ENCODE results near the gene ORM2.

ORM2 gene

GRCh38 chr9:114376586-114377445, 47.1 kb downstream of the ORM2 start:
- H3K4me3 Mint-ChIP-seq: no peak overlapping the region
- peaks cover 21% of the 10 kb centered on the region for H3K36me3 Mint-ChIP-seq (ENCODE audit: low read depth)
- H3K27ac Mint-ChIP-seq: no peak overlapping the region
- no peak for TF ChIP-seq CTCF (IDR thresholded peaks at IDR 0.05; ENCODE audit: unreplicated experiment in 3 of 3)
- H3K9me3 Mint-ChIP-seq: no peaks in the 10 kb centered on the region
- no peaks in the 10 kb centered on the region for H3K4me1 Mint-ChIP-seq
- H3K27me3 Mint-ChIP-seq (ENCODE audit: low read depth): no peaks in the 10 kb centered on the region

- H3K4me3 Mint-ChIP-seq: no peak overlapping the region
- peaks cover 7% of the 10 kb centered on the region for H3K4me1 Mint-ChIP-seq
- H3K36me3 Mint-ChIP-seq (ENCODE audit: low read depth): peaks cover 21% of the 10 kb centered on the region
- H3K27ac Mint-ChIP-seq: no peak overlapping the region
- H3K27me3 Mint-ChIP-seq (ENCODE audit: low read depth): no peaks in the 10 kb centered on the region
- H3K9me3 Mint-ChIP-seq: no peaks in the 10 kb centered on the region
- no peak for TF ChIP-seq CTCF (IDR thresholded peaks at IDR 0.05; ENCODE audit: unreplicated experiment in 3 of 3)
Observed at GRCh38 chr9:114378016-114378415, 48.3 kb downstream of the ORM2 start.

GRCh38 chr9:114378883-114379282, 49.2 kb downstream of the ORM2 start:
- no peak for TF ChIP-seq CTCF (IDR thresholded peaks at IDR 0.05; ENCODE audit: unreplicated experiment in 3 of 3)
- Mint-ChIP-seq H3K27ac (no peak overlapping the region), H3K4me1 (peaks cover 16% of the 10 kb centered on the region), H3K36me3 (ENCODE audit: low read depth) (peaks cover 21% of the 10 kb centered on the region), H3K27me3 (ENCODE audit: low read depth) (no peaks in the 10 kb centered on the region), H3K4me3 (no peak overlapping the region), H3K9me3 (no peaks in the 10 kb centered on the region)
